GM12873 (cell line): ENCODE results near the gene SMURF1.

Source experiments
- CTCF ChIP-seq: IDR thresholded peaks from 2 replicates; pipeline ENCODE4 v1.5.1; 2012; ENCODE audit warnings: low read depth, mild to moderate bottlenecking, moderate library complexity, low read length, control low read depth; ENCODE audit not compliant: insufficient read depth; ENCODE audit errors: missing control alignments

SMURF1 gene

GRCh38 chr7:98981701-98982100, 162.2 kb downstream of the SMURF1 start:
- no peak for TF ChIP-seq CTCF

- TF ChIP-seq CTCF = no peak
These were observed 165.2 kb downstream of the SMURF1 start for GRCh38 chr7:98978672-98979071.
